ENCODE data around the gene SKOR2. TPM values are rescaled to one million over a fixed set of nuclear protein-coding genes. Genes with fewer than 3 reads are reported as not detected.

SKOR2 gene
- total RNA-seq (2014; rRNA removed; shearing (Covaris generic)): not detected in 2 replicates

GRCh38 chr18:47251289-47252120 is at the start of gene SKOR2:
SKOR2 (minus strand) TSS chr18:47251660; CDS start chr18:47249183, 2,477 bp downstream.
- peak; percentile 10 for DNase-seq (ENCODE audit: low read depth)

- DNase-seq (ENCODE audit: low read depth): no peak
Observed at GRCh38 chr18:47296462-47296861, 45.0 kb upstream of the SKOR2 start.

GRCh38 chr18:47294801-47295200 is 43.3 kb upstream of the SKOR2 start:
- no peak for DNase-seq (ENCODE audit: low read depth)

DNA sequence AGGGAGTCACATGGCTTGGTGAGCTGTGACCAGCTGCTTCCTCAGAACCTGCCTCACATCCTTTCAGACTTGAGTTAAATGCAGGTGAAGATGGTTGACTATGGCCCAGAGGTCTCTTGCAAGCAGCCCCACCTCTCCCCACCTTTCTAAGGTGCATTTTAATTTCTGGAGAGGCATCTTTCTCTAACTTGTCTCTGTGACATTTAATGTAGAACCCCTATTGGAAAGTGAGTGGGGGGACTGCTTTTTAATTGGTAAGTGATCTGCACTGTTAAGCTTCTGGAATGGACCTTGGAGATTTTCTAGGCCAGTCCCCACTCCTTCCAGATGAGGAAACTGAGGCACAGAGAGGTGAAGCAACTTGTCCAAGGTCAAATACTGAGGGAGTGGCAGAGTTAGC is 37.3 kb upstream of the SKOR2 start:
- no peak for DNase-seq (ENCODE audit: low read depth)

GRCh38 chr18:47287911-47288585 is 36.6 kb upstream of the SKOR2 start:
- no peak for DNase-seq (ENCODE audit: low read depth)

DNA sequence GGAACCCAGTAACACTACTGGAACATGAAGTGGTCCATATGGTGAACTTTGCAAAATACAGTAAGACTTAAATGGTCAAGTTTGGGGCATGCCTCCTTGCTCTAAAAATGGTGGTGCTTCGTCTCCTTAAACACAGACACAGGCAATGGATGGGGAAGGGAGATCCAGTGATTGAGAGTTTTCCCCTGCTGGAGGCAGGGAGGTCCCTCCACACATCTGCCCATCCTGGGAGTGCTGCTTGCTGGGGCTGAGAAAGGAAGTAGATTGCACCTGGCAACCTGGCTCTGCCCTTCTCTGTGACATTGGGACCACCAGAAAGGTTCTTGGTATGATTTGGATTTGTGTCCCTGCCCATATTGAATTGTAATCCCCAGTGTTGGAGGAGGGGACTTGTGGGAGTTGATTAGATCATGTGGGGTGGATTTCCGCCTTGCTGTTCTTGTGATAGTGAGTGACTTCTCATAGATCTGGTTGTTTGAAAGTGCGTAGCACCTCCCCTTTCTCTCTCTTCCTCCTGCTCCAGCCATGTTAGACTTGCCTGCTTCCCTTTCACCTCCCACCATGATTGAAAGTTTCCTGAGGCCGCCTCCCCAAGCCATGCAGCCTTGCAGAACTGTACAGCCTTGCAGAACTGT is 35.4 kb upstream of the SKOR2 start:
- no peak for DNase-seq (ENCODE audit: low read depth)

DNA sequence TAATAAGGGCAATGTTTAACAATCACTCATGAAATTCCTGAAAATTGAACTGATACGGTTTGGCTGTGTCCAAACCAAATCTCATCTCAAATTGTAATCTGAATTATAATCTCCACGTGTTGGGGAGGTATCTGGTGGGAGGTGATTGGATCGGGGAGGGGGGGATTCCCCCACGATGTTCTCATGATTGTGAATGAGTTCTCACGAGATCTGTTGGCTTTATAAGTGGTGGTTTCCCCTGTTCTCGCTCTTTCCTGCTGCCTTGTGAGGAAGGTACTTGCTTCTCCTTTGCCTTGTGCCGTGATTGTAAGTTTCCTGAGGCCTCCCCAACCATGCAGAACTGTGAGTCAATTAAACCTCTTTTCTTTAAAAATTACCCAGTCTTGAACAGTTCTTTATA is 34.0 kb upstream of the SKOR2 start:
- no peak for DNase-seq (ENCODE audit: low read depth)

- no peak for DNase-seq (ENCODE audit: low read depth)
Observed at GRCh38 chr18:47284721-47285395, 33.4 kb upstream of the SKOR2 start.

- DNase-seq (ENCODE audit: low read depth): peak; percentile 38
Observed at GRCh38 chr18:47283476-47283875, 32.0 kb upstream of the SKOR2 start.

GRCh38 chr18:47280121-47280520 is 28.7 kb upstream of the SKOR2 start:
- DNase-seq (ENCODE audit: low read depth): no peak

GRCh38 chr18:47274961-47275360 is 23.5 kb upstream of the SKOR2 start:
- no peak for DNase-seq (ENCODE audit: low read depth)

- DNase-seq (ENCODE audit: low read depth): peak; percentile 81
Observed at GRCh38 chr18:47265197-47265596, 13.7 kb upstream of the SKOR2 start.

GRCh38 chr18:47264308-47264700 is 12.8 kb upstream of the SKOR2 start:
- DNase-seq (ENCODE audit: low read depth): no peak

GRCh38 chr18:47263430-47264307 is 12.2 kb upstream of the SKOR2 start:
- DNase-seq (ENCODE audit: low read depth): no peak

GRCh38 chr18:47263150-47263429 is 11.6 kb upstream of the SKOR2 start:
- DNase-seq (ENCODE audit: low read depth): no peak

DNA sequence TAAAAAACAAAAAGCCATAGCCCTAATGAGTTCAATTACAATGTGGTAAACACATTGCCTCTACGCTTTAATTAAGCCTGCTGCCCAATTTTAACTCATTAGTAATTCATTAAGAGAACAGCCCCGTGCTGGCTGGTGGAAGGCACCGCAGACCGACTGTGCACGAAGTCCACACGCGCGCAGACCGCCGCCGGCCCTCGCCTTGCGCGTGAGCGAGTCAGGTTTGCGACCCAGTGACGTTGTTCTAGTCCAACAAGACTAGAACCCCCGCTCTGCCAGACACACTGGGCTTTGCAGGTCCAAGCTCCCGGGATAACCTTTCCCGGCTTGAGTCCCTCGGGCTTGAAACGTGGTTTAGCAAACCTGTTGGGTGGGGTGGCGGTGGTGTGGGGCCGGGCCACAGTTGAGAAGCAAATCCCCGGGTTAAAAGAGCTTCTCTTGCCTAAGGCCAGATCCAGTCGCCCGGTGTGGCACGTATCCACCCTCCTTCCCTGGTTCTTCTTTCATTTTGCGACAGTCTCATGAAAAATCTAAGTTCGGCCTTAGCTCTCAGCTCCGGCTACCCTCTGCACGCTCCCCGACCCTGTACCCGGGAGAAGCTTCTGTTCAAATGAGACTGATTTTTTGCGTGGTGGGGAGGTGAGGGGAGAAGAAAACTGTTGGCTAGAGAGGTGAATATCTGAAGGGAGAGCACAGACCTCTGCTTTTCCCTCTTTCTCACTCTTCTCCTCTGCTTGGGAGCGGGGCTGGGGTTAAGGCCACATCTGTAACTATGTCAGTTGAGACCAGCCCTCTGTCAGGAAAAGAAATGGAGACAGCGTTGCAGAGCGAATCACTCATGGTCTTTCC is 11.1 kb upstream of the SKOR2 start:
- no peak for DNase-seq (ENCODE audit: low read depth)

DNA sequence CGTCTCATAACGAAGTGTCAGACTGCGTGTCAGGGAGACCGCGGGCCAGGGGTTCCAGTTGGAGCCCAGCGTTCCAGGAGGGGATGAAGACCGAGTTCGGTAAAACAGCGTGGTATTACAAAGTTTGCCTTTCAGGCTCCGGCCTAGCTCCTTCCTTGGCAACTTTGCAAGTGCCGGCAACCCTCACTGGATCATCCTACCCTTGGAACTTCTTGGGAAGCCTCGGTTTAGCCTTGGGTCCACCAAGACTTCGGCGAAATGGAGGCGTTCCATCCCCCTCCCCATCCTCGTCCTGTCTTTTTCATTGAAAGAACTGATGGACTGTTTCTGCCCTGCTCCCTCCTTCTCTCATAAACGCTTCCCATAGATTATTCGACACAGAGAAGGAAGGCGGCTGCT is 10.4 kb upstream of the SKOR2 start:
- no peak for DNase-seq (ENCODE audit: low read depth)

DNA sequence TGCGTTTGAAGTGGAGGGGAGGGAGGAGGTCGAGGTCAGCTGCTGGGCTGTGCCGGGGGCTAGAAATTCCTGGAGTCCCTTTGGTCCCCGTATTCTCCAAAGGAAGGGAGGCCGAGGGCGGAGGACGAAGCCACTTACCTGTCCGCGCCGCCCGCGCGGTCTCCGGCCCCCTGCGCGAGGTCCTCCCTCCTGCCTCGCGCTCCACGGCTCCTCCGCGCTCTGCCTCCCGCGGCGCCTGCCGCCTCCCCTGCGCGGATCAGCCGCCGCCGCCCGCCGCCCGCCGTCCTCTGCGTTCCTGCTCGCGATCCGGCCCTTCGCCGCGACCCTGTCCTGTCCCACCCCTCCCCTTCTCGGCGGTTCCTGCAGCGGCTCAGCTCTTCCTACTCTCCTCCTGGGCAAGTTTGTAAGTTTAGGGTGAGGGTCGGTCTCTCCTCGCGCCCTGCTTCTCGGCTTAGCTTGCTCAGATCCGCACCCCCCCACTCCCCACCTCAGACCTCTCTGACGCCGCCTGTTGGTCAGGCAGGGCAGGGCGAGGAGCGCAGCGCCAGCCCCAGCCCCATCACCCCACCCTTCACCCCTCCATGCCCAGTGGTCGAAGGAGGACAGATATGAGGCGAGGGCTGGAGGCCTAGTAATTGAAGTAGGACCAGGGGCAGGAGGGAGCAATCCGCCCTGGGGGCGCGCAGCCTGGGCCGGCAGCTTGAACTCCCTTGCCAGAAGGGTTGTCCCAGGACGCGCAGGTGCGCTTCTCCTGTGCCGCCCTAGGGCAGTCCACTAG is 9.7 kb upstream of the SKOR2 start:
- DNase-seq (ENCODE audit: low read depth): no peak

- peak; percentile 21 for DNase-seq (ENCODE audit: low read depth)
Observed at GRCh38 chr18:47260120-47260923, 8.9 kb upstream of the SKOR2 start.
